Ishikawa (cell line): Measurements from ENCODE around the gene NKD1.

Source experiments
- CREB1 ChIP-seq: IDR thresholded peaks from 2 replicates; pipeline ENCODE4 v1.6.1; 2012; ENCODE audit warnings: low read depth
- NFIC ChIP-seq: IDR thresholded peaks from 2 replicates; pipeline ENCODE4 v1.6.1; 2012
- RAD21 ChIP-seq: IDR thresholded peaks from 2 replicates; pipeline ENCODE4 v1.6.1; 2012; ENCODE audit warnings: low read depth
- REST ChIP-seq: IDR thresholded peaks from 2 replicates; pipeline ENCODE4 v1.6.1; 2012; ENCODE audit warnings: low read depth, mild to moderate bottlenecking
- TCF12 ChIP-seq: IDR thresholded peaks from 2 replicates; pipeline ENCODE4 v1.6.1; 2012; ENCODE audit warnings: low read depth
- TEAD4 ChIP-seq: IDR thresholded peaks from 2 replicates; pipeline ENCODE4 v1.6.1; 2012

GRCh38 chr16:50651835-50652438 lies 103.7 kb downstream of the NKD1 start:
- TF ChIP-seq RAD21 (no peak), TCF12 (no peak), REST (no peak), NFIC (no peak), CREB1 (no peak), TEAD4 (no peak)
